ENCODE data around the gene GSN. TPM values are rescaled to one million over a fixed set of nuclear protein-coding genes. Genes with fewer than 3 reads are reported as not detected.

Gene GSN
- total and polyA plus RNA-seq, 2 of the 13 experiments (the other 11 are each of a cell fraction or from before 2014, with no cell fraction given), result 294 to 307 TPM

- TF ChIP-seq POLR2G (IDR thresholded peaks at IDR 0.05; ENCODE audit: low read depth, low read length) (0 out of 2 replicates have a peak, but pooled peaks have one; percentile 26), NFRKB (IDR thresholded peaks at IDR 0.05) (no peak), DRAP1 (CRISPR knock-in tag; IDR thresholded peaks at IDR 0.05) (peak; percentile 54), ZNF205 (CRISPR knock-in tag; IDR thresholded peaks at IDR 0.05) (peak; percentile 71; the same call in 1 of the 2 replicates), ZNF615 (CRISPR knock-in tag; IDR thresholded peaks at IDR 0.05; ENCODE audit: borderline replicate concordance) (peak; percentile 36; the same call in 1 of the 2 replicates), TFAP4 (IDR thresholded peaks at IDR 0.05; ENCODE audit: borderline replicate concordance, low read depth) (0 out of 2 replicates have a peak, but pooled peaks have one; percentile 51), ZFP36L1 (CRISPR knock-in tag; IDR thresholded peaks at IDR 0.05) (0 out of 2 replicates have a peak, but pooled peaks have one; percentile 61), CCDC6 (CRISPR knock-in tag; IDR thresholded peaks at IDR 0.05) (no peak), KLF9 (CRISPR knock-in tag; IDR thresholded peaks at IDR 0.05; ENCODE audit: low read depth) (0 out of 2 replicates have a peak, but pooled peaks have one; percentile 46), ZSCAN29 (CRISPR knock-in tag; conservative IDR thresholded peaks at IDR 0.05) (0 out of 2 replicates have a peak, but pooled peaks have one; percentile 5), EP300 (IDR thresholded peaks at IDR 0.05; ENCODE audit: low read depth in 2 of 2, low read length in 2 of 2) (peak; percentile 81 to 97; a peak in 3 of 4 replicates), EP300 (CRISPR knock-in tag; IDR thresholded peaks at IDR 0.05; ENCODE audit: borderline replicate concordance) (peak; percentile 88), FOXA1 (IDR thresholded peaks at IDR 0.05) (peak; percentile 91), FOXA1 (CRISPR knock-in tag; IDR thresholded peaks at IDR 0.05) (peak; percentile 95), ZNF333 (CRISPR knock-in tag; IDR thresholded peaks at IDR 0.05; ENCODE audit: borderline replicate concordance) (no peak), RARG (CRISPR knock-in tag; IDR thresholded peaks at IDR 0.05; ENCODE audit: low read depth) (no peak), SP140L (CRISPR knock-in tag; IDR thresholded peaks at IDR 0.05; ENCODE audit: borderline replicate concordance) (0 out of 2 replicates have a peak, but pooled peaks have one; percentile 44), SALL1 (CRISPR knock-in tag; IDR thresholded peaks at IDR 0.05) (peak; percentile 58; the same call in 1 of the 2 replicates)
- TF ChIP-seq, protein P1, sequence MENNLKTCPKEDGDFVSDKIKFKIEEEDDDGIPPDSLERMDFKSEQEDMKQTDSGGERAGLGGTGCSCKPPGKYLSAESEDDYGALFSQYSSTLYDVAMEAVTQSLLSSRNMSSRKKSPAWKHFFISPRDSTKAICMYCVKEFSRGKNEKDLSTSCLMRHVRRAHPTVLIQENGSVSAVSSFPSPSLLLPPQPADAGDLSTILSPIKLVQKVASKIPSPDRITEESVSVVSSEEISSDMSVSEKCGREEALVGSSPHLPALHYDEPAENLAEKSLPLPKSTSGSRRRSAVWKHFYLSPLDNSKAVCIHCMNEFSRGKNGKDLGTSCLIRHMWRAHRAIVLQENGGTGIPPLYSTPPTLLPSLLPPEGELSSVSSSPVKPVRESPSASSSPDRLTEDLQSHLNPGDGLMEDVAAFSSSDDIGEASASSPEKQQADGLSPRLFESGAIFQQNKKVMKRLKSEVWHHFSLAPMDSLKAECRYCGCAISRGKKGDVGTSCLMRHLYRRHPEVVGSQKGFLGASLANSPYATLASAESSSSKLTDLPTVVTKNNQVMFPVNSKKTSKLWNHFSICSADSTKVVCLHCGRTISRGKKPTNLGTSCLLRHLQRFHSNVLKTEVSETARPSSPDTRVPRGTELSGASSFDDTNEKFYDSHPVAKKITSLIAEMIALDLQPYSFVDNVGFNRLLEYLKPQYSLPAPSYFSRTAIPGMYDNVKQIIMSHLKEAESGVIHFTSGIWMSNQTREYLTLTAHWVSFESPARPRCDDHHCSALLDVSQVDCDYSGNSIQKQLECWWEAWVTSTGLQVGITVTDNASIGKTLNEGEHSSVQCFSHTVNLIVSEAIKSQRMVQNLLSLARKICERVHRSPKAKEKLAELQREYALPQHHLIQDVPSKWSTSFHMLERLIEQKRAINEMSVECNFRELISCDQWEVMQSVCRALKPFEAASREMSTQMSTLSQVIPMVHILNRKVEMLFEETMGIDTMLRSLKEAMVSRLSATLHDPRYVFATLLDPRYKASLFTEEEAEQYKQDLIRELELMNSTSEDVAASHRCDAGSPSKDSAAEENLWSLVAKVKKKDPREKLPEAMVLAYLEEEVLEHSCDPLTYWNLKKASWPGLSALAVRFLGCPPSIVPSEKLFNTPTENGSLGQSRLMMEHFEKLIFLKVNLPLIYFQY (CRISPR knock-in tag; IDR thresholded peaks at IDR 0.05; ENCODE audit: borderline replicate concordance), result peak; percentile 36; the same call in 1 of the 2 replicates
- TF ChIP-seq, protein P2, sequence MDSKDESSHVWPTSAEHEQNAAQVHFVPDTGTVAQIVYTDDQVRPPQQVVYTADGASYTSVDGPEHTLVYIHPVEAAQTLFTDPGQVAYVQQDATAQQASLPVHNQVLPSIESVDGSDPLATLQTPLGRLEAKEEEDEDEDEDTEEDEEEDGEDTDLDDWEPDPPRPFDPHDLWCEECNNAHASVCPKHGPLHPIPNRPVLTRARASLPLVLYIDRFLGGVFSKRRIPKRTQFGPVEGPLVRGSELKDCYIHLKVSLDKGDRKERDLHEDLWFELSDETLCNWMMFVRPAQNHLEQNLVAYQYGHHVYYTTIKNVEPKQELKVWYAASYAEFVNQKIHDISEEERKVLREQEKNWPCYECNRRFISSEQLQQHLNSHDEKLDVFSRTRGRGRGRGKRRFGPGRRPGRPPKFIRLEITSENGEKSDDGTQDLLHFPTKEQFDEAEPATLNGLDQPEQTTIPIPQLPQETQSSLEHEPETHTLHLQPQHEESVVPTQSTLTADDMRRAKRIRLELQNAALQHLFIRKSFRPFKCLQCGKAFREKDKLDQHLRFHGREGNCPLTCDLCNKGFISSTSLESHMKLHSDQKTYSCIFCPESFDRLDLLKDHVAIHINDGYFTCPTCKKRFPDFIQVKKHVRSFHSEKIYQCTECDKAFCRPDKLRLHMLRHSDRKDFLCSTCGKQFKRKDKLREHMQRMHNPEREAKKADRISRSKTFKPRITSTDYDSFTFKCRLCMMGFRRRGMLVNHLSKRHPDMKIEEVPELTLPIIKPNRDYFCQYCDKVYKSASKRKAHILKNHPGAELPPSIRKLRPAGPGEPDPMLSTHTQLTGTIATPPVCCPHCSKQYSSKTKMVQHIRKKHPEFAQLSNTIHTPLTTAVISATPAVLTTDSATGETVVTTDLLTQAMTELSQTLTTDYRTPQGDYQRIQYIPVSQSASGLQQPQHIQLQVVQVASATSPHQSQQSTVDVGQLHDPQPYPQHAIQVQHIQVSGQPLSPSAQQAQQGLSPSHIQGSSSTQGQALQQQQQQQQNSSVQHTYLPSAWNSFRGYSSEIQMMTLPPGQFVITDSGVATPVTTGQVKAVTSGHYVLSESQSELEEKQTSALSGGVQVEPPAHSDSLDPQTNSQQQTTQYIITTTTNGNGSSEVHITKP (CRISPR knock-in tag; IDR thresholded peaks at IDR 0.05; ENCODE audit: low read depth), result no peak; the same call in 1 of the 2 replicates
Measured at GRCh38 chr9:121322037-121322736, 54.2 kb downstream of the GSN start (continued).

Measured in HepG2 (cell line).